Lower lobe of right lung (tissue), 2 donors: ENCODE measurements around the gene DYNC1I1. TPM values are rescaled to one million over a fixed set of nuclear protein-coding genes. Genes with fewer than 3 reads are reported as not detected.

Experiments
- ATAC-seq, 2 donors: fragments of 200-7000 bp; cut with Tn5 transposase; one replicate each; pipeline ENCODE4 v1.9.1; 2020 to 2022; ENCODE audit warnings: mild to moderate bottlenecking in 2 of 2, moderate library complexity in 2 of 2
- DNase-seq: peaks from one replicate; pipeline ENCODE4 v3.0.0-alpha.2; 2020
- H3K27ac ChIP-seq: fragments of 200-600 bp; one replicate; pipeline ENCODE4 v1.8.0; 2022
- H3K27me3 ChIP-seq: fragments of 200-600 bp; one replicate; pipeline ENCODE4 v1.8.0; 2022; ENCODE audit warnings: low read depth
- H3K36me3 ChIP-seq: fragments of 200-600 bp; one replicate; pipeline ENCODE4 v1.8.0; 2022; ENCODE audit warnings: mild to moderate bottlenecking
- H3K4me1 ChIP-seq: fragments of 200-600 bp; one replicate; pipeline ENCODE4 v1.8.0; 2022
- H3K4me3 ChIP-seq: fragments of 200-600 bp; one replicate; pipeline ENCODE4 v1.8.0; 2022; ENCODE audit warnings: mild to moderate bottlenecking
- H3K9me3 ChIP-seq: fragments of 200-600 bp; one replicate; pipeline ENCODE4 v1.8.0; 2022
- intact Hi-C: fragments of 100-400 bp; cut with DNase I; formaldehyde crosslinking; loops from one replicate; pipeline ENCODE4 v1.11.0; 2022
- total RNA-seq: library from RNA; stranded (reverse); fragmentation: NEBNext Ultra II Directional; extraction: Animal tissue kit (Norgen Biotek cat#: 25700); gene quantifications from one replicate; pipeline ENCODE4 v1.2.1, GENCODE V29; 2021
- TF ChIP-seq, protein P1 (sequence below): fragments of 200-600 bp; IDR thresholded peaks from one replicate; pipeline ENCODE4 v1.8.0; 2022; ENCODE audit warnings: antibody characterized with exemption, mild to moderate bottlenecking
- donor health status: DM: no; HTN: yes; CAD: no; lungs with severe emphysema.

Gene DYNC1I1
- total RNA-seq, 1 donor from 2014 or later = 1.3 TPM

DNA sequence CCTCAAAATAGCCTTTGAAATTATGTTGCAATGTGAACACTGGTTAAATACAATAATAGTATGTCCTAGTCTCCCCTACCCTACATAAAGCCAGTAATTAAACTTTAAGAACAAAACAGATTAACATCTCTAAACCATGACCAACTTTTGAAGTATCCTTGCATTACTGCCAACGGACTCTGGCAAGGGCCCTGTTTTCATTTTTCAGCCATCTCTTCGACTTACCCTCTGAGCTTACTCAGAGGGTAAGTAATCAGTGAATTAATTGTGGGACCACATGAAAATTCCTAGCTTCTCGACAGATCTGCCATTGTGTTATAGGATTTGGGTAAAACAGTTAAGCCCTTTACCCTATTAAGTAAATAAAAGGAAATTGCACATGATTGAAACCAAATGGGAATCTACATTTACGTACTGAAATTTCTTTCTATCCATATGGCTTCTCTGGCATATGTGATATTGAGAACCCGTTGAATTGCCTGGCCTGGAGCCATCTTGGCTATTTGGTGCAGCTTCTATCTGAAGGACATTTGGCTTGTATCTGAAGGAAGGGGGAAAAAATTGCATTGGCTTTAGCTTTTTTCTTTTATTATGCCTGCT, 39.6 kb downstream of the DYNC1I1 start:
- intact Hi-C loops = no loop called here
- TF ChIP-seq, protein P1, sequence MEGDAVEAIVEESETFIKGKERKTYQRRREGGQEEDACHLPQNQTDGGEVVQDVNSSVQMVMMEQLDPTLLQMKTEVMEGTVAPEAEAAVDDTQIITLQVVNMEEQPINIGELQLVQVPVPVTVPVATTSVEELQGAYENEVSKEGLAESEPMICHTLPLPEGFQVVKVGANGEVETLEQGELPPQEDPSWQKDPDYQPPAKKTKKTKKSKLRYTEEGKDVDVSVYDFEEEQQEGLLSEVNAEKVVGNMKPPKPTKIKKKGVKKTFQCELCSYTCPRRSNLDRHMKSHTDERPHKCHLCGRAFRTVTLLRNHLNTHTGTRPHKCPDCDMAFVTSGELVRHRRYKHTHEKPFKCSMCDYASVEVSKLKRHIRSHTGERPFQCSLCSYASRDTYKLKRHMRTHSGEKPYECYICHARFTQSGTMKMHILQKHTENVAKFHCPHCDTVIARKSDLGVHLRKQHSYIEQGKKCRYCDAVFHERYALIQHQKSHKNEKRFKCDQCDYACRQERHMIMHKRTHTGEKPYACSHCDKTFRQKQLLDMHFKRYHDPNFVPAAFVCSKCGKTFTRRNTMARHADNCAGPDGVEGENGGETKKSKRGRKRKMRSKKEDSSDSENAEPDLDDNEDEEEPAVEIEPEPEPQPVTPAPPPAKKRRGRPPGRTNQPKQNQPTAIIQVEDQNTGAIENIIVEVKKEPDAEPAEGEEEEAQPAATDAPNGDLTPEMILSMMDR = no peak

DNA sequence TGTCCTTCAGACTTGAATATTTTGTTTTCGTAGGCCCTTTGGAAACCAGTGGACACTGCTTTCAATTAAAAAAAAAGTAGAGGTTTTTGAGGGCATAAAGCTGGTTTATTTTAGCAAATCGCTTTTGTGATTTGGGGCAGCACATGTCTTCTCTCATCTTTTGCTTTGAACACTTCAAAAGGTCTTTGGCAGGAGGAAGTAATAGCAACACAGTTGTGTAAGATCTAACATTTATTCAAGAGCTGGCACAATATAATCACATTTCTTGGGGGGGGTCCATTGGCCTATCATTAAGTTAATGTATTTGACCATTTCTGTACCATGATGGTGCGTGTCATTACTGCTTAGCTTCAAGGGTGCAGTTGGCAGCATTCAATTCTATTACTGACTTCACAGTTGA, 42.4 kb downstream of the DYNC1I1 start:
- Histone ChIP-seq H3K4me3 (no peak overlapping the region), H3K36me3 (no peaks in the 10 kb centered on the region), H3K27ac (no peak overlapping the region), H3K27me3 (no peaks in the 10 kb centered on the region), H3K9me3 (no peaks in the 10 kb centered on the region), H3K4me1 (no peaks in the 10 kb centered on the region)
- DNase-seq (no peak), ATAC-seq (no peak)
- intact Hi-C loops = no loop called here
- TF ChIP-seq, protein P1 = no peak

More for the DNA sequence above, 39.6 kb downstream of the DYNC1I1 start:
- no peak for ATAC-seq
- no peak overlapping the region for H3K4me3 ChIP-seq
- H3K9me3 ChIP-seq = no peaks in the 10 kb centered on the region
- H3K4me1 ChIP-seq = no peaks in the 10 kb centered on the region
- H3K27ac ChIP-seq = no peak overlapping the region
- H3K36me3 ChIP-seq = no peaks in the 10 kb centered on the region
- no peaks in the 10 kb centered on the region for H3K27me3 ChIP-seq
- DNase-seq = no peak

DNA sequence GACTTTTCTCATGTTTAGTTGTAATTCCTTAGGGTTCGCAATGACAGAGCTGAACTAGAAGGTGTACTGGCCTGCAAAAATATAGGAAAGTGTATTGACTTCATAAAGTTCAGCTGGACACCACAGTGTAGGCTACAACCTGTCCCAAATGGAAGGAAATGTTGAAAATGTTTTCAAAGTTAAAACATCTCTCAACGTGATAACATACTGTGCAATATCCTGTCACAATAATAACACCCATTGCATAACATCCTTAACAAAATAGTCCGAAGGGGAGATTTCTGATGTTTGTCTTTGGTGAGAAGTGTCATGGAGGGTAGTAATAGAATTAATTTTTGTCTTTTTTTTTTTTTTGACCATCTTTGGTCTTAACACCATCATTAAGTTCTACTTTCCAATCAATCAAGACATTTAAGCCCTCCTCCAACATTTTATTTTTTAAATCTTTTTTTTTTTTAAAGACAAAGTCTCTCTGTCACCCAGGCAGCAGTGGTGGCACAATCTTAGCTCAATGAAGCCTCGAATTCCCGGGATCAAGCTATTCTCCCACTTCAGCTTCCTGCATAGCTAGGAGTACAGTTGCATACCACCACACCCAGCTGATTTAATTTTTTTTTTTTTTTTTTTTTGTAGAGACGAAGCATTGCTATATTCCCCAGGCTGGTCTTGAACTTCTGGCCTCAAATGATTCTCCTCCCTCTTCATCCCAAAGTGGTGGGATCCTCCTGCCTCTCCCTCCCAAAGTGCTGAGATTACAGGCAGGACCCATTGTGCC, 45.7 kb downstream of the DYNC1I1 start:
- TF ChIP-seq, protein P1 = no peak
- Histone ChIP-seq H3K27me3 (no peaks in the 10 kb centered on the region), H3K4me1 (no peaks in the 10 kb centered on the region), H3K9me3 (no peaks in the 10 kb centered on the region), H3K4me3 (no peak overlapping the region), H3K27ac (no peak overlapping the region), H3K36me3 (no peaks in the 10 kb centered on the region)
- no peak for DNase-seq
- no peak for ATAC-seq
- intact Hi-C loops = no loop called here

DNA sequence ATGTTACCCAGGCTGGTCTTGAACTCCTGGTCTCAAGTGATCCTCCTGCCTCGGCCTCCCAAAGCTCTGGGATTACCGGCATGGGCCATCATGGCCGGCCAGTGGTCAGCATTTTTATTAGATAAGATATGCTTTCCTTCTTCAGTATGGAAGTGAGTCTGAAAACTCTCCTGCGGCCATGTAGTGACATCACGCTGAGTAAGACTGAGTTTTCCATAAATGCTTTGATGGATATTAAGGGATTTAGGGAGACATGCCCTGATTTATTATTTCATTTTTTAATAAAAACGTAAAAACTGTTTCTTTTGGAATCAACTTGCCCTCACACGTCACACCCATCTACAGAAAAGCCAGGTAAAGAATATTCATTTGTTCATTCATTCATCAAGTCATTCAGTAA, 48.4 kb downstream of the DYNC1I1 start:
- no peak for ATAC-seq
- TF ChIP-seq, protein P1 = no peak

DNA sequence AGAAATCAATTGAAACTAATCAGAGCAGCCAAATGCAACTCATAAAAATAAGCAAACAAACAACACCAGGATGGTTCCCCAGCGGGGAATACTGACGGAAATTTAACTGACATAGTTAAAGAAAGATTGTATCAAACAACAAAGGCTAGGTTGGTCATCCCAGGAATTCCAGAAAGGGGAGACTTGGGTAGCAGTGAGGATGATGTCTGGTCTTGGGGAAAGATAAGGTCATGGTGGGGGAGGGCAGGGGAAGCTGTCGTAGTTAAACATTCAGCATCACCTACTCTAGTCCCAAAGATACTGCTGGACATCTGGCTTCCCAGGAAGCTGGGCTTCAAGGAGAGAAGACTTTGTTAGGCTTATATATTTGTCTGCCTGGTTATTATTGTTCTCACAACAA, 50.4 kb downstream of the DYNC1I1 start:
- Histone ChIP-seq H3K9me3 (no peaks in the 10 kb centered on the region), H3K36me3 (no peaks in the 10 kb centered on the region), H3K27ac (no peak overlapping the region), H3K27me3 (no peaks in the 10 kb centered on the region), H3K4me1 (no peaks in the 10 kb centered on the region), H3K4me3 (no peak overlapping the region)
- TF ChIP-seq, protein P1 = no peak
- intact Hi-C loops = no loop called here
- DNase-seq (no peak), ATAC-seq (no peak)

More for the DNA sequence above, 48.4 kb downstream of the DYNC1I1 start:
- Histone ChIP-seq H3K4me1 (no peaks in the 10 kb centered on the region), H3K27ac (no peak overlapping the region), H3K4me3 (no peak overlapping the region), H3K27me3 (no peaks in the 10 kb centered on the region), H3K9me3 (no peaks in the 10 kb centered on the region), H3K36me3 (no peaks in the 10 kb centered on the region)
- intact Hi-C loops = no loop called here
- DNase-seq = no peak
